ENCODE measurements around the gene CNIH4.
"Not testable (repeated sequence)": the region's sequence is repeated elsewhere in the genome, so short reads cannot be mapped to it uniquely, and the experiment has no call there.

The CNIH4 gene

GRCh38 chr1:224402472-224403036 is 45.9 kb downstream of the CNIH4 start:
- no peak for DNase-seq (ENCODE audit: low spot score)

GRCh38 chr1:224404916-224405603 is 48.4 kb downstream of the CNIH4 start:
- no peak for DNase-seq (ENCODE audit: low spot score)

GRCh38 chr1:224405604-224405970 is 48.9 kb downstream of the CNIH4 start:
- no peak for DNase-seq (ENCODE audit: low spot score)

- no peak for DNase-seq (ENCODE audit: low spot score)
Observed at GRCh38 chr1:224406216-224406615, 49.5 kb downstream of the CNIH4 start.

GRCh38 chr1:224407571-224408293 is 51.1 kb downstream of the CNIH4 start:
- DNase-seq (ENCODE audit: low spot score): no peak

- no peak for DNase-seq (ENCODE audit: low spot score)
Observed at GRCh38 chr1:224408294-224408590, 51.6 kb downstream of the CNIH4 start.

GRCh38 chr1:224411766-224412165 is 55.1 kb downstream of the CNIH4 start:
- no peak for DNase-seq (ENCODE audit: low spot score)

GRCh38 chr1:224420106-224420505 is 63.4 kb downstream of the CNIH4 start:
- DNase-seq (ENCODE audit: low spot score): no peak

- DNase-seq (ENCODE audit: low spot score): no peak
Observed at GRCh38 chr1:224425279-224425884, 68.7 kb downstream of the CNIH4 start.

- not testable (repeated sequence) for DNase-seq (ENCODE audit: low spot score)
Observed at GRCh38 chr1:224426869-224427268, 70.2 kb downstream of the CNIH4 start.

- DNase-seq (ENCODE audit: low spot score): no peak
Observed at GRCh38 chr1:224427346-224427745, 70.7 kb downstream of the CNIH4 start.

GRCh38 chr1:224428713-224429112 is 72.0 kb downstream of the CNIH4 start:
- not testable (repeated sequence) for DNase-seq (ENCODE audit: low spot score)
